Activated CD8-positive, alpha-beta T cell treated with anti-CD3 and anti-CD28 coated beads for 36 hours (primary cell): ENCODE results near the gene SIGLEC14. TPM values are rescaled to one million over a fixed set of nuclear protein-coding genes. Genes with fewer than 3 reads are reported as not detected.

Experiments used
- ATAC-seq: fragments of 200-7000 bp; cut with Tn5 transposase; one replicate; pipeline ENCODE4 v1.10.0; 2021; ENCODE audit warnings: mild to moderate bottlenecking, moderate library complexity
- CTCF ChIA-PET: fragments of 350-600 bp; sonication (Branson Sonifier 250); formaldehyde crosslinking; loops from one replicate; lab custom pipeline; 2021; ENCODE audit warnings: antibody characterized with exemption; lab: Charles Lee
- POLR2A ChIA-PET: fragments of 350-600 bp; sonication (Branson Sonifier 250); formaldehyde crosslinking; loops from one replicate; lab custom pipeline; 2021; ENCODE audit warnings: antibody characterized with exemption; lab: Charles Lee
- DNase-seq: peaks from one replicate; pipeline ENCODE4 v3.0.0-alpha.2; 2020
- H3K27ac Mint-ChIP-seq: one replicate; pipeline ENCODE4 v1.8.0; 2021; ENCODE audit warnings: mild to moderate bottlenecking, mixed read lengths
- H3K27me3 Mint-ChIP-seq: one replicate; pipeline ENCODE4 v1.8.0; 2021; ENCODE audit warnings: mixed read lengths
- H3K36me3 Mint-ChIP-seq: one replicate; pipeline ENCODE4 v1.8.0; 2021; ENCODE audit warnings: low read depth, mixed read lengths
- H3K4me1 Mint-ChIP-seq: one replicate; pipeline ENCODE4 v1.8.0; 2021; ENCODE audit warnings: low read depth, mixed read lengths
- H3K4me3 Mint-ChIP-seq: one replicate; pipeline ENCODE4 v1.8.0; 2021; ENCODE audit warnings: mild to moderate bottlenecking, moderate library complexity, mixed read lengths
- H3K9me3 Mint-ChIP-seq: one replicate; pipeline ENCODE4 v1.8.0; 2021; ENCODE audit warnings: mixed read lengths
- intact Hi-C: fragments of 100-400 bp; cut with micrococcal nuclease; formaldehyde crosslinking; loops from one replicate; pipeline ENCODE4 v1.10.0; 2022
- microRNA-seq: library from miRNA; unstranded; fragments of <30 nt; microRNA quantifications from one replicate; pipeline ENCODE4 v1.2.0, GENCODE V29; 2022; ENCODE audit warnings: borderline microRNAs expressed, borderline replicate concordance
- total RNA-seq, 2 experiments: library from RNA; stranded (reverse); gene quantifications; one replicate each; pipeline ENCODE4 v1.2.3, GENCODE V29; 2021
- TF ChIP-seq, protein P1 (sequence below): fragments of 200-600 bp; IDR thresholded peaks from one replicate; pipeline ENCODE4 v1.8.0; 2022; ENCODE audit warnings: antibody characterized with exemption, mild to moderate bottlenecking

SIGLEC14 gene
- total RNA-seq, 2 experiments from 2014 or later = not detected

DNA sequence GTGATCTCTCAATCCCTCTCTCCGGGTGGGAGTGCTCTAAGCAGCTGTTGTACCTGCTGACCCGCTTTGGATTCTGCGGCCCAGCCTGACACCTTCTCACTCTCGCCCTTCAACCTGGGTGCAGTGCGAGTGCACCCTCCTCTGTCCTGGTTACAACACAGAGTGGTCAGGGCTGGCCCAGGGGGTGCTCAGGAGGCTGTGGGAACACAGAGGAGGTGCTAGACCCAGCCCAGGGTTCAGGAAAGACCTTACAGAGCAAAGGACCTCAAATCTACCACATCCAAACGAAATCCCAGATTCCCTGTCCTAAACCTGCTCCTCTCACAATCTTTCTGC lies 51.9 kb downstream of the SIGLEC14 start:
- Mint-ChIP-seq H3K27ac (peak overlapping the region; percentile 21), H3K27me3 (peaks cover 7% of the 10 kb centered on the region), H3K36me3 (peaks cover 1% of the 10 kb centered on the region), H3K4me1 (peaks cover 15% of the 10 kb centered on the region), H3K4me3 (peak overlapping the region; percentile 80), H3K9me3 (peaks cover 2% of the 10 kb centered on the region)
- POLR2A ChIA-PET = interaction anchor here (0.7 kb wide), 1 partner anchor 401 kb away, joined by 4 read pairs; no protein-coding TSS in a partner anchor
- CTCF ChIA-PET = interaction anchor here (1.1 to 2.1 kb wide), 2 partner anchors 43 to 197 kb away, joined by 3 to 5 read pairs; no protein-coding TSS in a partner anchor
- DNase-seq (no peak), ATAC-seq (peak; percentile 2)
- intact Hi-C loops = no loop called here
- TF ChIP-seq, protein P1, sequence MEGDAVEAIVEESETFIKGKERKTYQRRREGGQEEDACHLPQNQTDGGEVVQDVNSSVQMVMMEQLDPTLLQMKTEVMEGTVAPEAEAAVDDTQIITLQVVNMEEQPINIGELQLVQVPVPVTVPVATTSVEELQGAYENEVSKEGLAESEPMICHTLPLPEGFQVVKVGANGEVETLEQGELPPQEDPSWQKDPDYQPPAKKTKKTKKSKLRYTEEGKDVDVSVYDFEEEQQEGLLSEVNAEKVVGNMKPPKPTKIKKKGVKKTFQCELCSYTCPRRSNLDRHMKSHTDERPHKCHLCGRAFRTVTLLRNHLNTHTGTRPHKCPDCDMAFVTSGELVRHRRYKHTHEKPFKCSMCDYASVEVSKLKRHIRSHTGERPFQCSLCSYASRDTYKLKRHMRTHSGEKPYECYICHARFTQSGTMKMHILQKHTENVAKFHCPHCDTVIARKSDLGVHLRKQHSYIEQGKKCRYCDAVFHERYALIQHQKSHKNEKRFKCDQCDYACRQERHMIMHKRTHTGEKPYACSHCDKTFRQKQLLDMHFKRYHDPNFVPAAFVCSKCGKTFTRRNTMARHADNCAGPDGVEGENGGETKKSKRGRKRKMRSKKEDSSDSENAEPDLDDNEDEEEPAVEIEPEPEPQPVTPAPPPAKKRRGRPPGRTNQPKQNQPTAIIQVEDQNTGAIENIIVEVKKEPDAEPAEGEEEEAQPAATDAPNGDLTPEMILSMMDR = no peak

DNA sequence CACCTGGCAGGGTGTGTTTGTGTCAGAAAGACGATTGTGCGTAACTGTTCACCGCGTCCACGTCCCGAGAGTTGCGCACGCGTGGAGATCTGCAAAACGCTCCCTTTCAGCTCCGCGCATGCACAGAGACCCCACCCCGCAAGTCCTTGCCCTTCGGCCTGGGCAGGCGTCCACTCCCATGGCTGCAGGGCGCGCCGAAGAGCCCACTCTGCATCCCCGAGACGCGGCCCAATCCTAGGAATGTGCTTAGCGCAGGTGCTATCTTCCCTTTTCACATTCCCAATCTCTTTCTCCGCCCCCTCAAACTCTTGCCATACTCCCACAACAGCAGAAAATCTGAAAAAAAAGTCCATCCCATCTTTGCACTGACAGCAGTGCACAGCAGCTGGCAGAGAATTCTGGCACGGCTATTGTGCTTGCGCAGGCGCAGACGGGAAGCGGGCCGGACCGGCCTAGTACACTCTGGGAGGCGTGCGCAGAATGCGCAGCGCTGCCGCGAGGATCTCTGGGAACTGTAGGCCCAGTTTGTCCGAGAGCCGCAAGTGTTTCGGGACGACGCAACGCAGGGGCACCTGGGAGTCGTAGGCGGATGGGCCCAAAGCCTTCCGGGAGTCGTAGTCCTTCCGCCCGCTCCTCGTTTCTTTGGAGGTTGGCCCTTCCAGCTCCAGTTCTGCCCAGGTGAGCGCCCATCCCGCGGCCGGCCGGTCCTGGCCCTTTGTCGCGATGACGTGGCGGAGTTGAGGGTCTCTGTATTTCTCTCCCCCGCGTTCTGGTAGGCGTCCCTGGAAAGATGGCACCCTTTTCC lies 52.5 kb downstream of the SIGLEC14 start:
- TF ChIP-seq, protein P1 = no peak
- intact Hi-C loops = no loop called here
- Mint-ChIP-seq H3K27ac (peak overlapping the region; percentile 21), H3K4me1 (peaks cover 15% of the 10 kb centered on the region), H3K4me3 (peak overlapping the region; percentile 80), H3K36me3 (peaks cover 6% of the 10 kb centered on the region), H3K27me3 (peaks cover 7% of the 10 kb centered on the region), H3K9me3 (peaks cover 6% of the 10 kb centered on the region)
- CTCF ChIA-PET = interaction anchor here (1.1 to 2.1 kb wide), 2 partner anchors 43 to 196 kb away, joined by 3 to 5 read pairs; no protein-coding TSS in a partner anchor
- ATAC-seq = peak; percentile 100
- DNase-seq = peak; percentile 98
- POLR2A ChIA-PET = interaction anchor here (0.7 kb wide), 2 partner anchors 9 to 401 kb away, joined by 3 to 4 read pairs; no protein-coding TSS in a partner anchor

DNA sequence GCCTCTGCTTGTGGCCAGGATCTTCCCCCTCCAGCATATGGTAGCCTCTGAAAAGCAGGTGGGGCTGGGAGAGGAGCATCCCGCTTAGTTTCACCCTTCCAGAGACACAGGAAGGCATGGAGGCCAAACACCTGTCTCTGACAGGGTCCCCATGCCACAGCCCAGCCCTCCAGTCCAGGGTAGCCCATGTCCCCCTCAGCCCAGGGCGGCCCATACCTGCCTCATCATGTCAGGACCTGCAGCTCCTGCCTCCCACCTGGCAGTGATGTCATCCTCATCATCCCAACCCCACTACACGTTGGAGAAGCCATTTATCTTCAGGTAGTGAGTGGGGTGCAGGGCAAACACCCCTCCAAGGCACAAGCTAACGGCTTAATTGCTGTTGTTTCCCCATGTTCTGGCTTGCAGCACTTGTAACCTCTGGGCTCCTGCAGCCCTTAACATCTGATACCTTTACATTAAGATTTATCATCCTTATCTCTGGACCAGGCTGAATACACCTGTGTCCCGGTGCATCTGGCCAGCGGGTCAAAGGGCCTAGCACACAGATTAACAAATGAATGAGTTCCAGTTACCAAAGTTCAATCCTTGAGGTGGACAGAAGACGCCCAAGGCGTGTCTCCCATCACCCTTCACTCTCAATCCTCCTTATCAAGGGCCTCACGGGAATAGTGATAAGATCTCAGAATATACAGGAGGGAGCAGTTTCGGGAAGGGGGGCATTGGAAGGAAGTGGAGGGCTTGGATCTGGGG lies 53.3 kb downstream of the SIGLEC14 start:
- Mint-ChIP-seq H3K9me3 (peaks cover 9% of the 10 kb centered on the region), H3K36me3 (peaks cover 8% of the 10 kb centered on the region), H3K27ac (peak overlapping the region; percentile 21), H3K27me3 (peaks cover 6% of the 10 kb centered on the region), H3K4me3 (peak overlapping the region; percentile 80), H3K4me1 (peaks cover 15% of the 10 kb centered on the region)
- ATAC-seq (no peak), DNase-seq (no peak)
- intact Hi-C loops = no loop called here
- ChIA-PET CTCF (interaction anchor here (2.1 kb wide), 1 partner anchor 44 kb away, joined by 5 read pairs; no protein-coding TSS in a partner anchor), POLR2A (interaction anchor here (0.6 to 0.7 kb wide), 2 partner anchors 8 to 184 kb away, joined by 3 read pairs; no protein-coding TSS in a partner anchor)
- TF ChIP-seq, protein P1 = no peak

Small RNAs within 50 kb of the gene (microRNA-seq; reads per million reads assigned to microRNA genes)
- 142 reads per million, percentile 71 among the genes with 10 or more reads in this experiment for gene MIR125A
- 71.8 reads per million, percentile 64 among the genes with 10 or more reads in this experiment for gene MIR99B
- 152 reads per million, percentile 73 among the genes with 10 or more reads in this experiment for gene MIRLET7E

Other genes starting within 250 kb of the SIGLEC14 start
- under 1 TPM in 1 of 2 experiments, not detected in 1; 0.32 TPM for gene SIGLEC10, start 229.2 kb downstream of the SIGLEC14 start, total RNA-seq
- gene SIGLEC8, start 188.4 kb downstream of the SIGLEC14 start, total RNA-seq = not detected
- not detected for gene CEACAM18, start 168.3 kb downstream of the SIGLEC14 start, total RNA-seq
- gene SIGLEC12, start 145.0 kb downstream of the SIGLEC14 start, total RNA-seq = under 1 TPM; 0.34 to 0.43 TPM
- gene SIGLEC6, start 115.2 kb downstream of the SIGLEC14 start, total RNA-seq = not detected
- gene ZNF175, start 75.5 kb downstream of the SIGLEC14 start, total RNA-seq = 1 to 10 TPM; 6.6 to 8.0 TPM
- not detected for gene SIGLEC5, start 16.4 kb downstream of the SIGLEC14 start, total RNA-seq
- 1 to 10 TPM; 2.4 to 4.6 TPM for gene SPACA6, start 46.5 kb upstream of the SIGLEC14 start, total RNA-seq
- gene HAS1, start 77.2 kb upstream of the SIGLEC14 start, total RNA-seq = not detected
- not detected for gene FPR1, start 105.1 kb upstream of the SIGLEC14 start, total RNA-seq
- not detected for gene FPR2, start 114.4 kb upstream of the SIGLEC14 start, total RNA-seq
- gene FPR3, start 148.3 kb upstream of the SIGLEC14 start, total RNA-seq = not detected
- gene ZNF577, start 241.1 kb upstream of the SIGLEC14 start, total RNA-seq = 1 to 10 TPM; 5.0 to 5.7 TPM